ENCODE data around the gene IDUA.
"Not testable (repeated sequence)": the region's sequence is repeated elsewhere in the genome, so short reads cannot be mapped to it uniquely, and the experiment has no call there.

Gene IDUA

GRCh38 chr4:1052231-1052671 lies 65.4 kb downstream of the IDUA start:
- FAIRE-seq, result no peak

DNA sequence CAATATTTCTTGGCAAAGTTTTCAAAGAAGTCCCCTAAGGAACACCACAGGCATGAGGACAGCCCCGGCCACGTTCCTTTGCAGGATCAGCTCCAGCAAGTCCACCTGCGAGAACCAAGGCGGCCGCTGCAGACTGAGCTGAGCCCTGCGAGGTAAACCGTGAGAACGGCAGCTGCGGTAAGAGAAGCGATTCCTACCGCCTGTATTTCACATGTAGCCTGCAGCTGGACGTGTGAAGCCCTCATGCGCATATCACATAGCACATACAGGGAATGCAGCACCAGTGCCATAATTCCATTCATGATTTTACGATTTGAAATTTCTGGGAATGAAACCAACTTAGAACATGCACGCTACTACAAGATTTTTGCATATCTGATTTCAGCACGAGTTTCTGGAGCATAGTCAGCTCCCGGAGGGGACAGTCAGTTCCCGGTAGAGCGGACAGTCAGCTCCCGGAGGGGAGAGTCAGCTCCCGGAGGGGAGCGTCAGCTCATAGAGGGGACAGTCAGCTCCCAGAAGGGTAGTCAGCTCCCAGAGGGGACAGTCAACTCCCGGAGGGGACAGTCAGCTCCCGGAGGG lies 66.3 kb downstream of the IDUA start:
- DNase-seq (ENCODE audit: extremely low spot score, insufficient read length, low read depth) (no peak), FAIRE-seq (no peak)

More at GRCh38 chr4:1052231-1052671, 65.4 kb downstream of the IDUA start:
- no peak for DNase-seq (ENCODE audit: extremely low spot score, insufficient read length, low read depth)

DNA sequence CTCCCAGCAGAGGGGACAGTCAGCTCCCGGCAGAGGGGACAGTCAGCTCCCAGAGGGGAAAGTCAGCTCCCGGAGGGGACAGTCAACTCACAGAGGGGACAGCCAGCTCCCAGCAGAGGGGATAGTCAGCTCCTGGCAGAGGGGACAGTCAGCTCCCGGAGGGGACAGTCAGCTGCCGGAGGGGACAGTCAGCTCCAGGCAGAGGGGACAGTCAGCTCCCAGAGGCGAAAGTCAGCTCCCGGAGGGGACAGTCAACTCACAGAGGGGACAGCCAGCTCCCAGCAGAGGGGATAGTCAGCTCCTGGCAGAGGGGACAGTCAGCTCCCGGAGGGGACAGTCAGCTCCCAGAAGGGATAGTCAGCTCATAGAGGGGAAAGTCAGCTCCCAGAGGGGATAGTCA lies 67.0 kb downstream of the IDUA start:
- FAIRE-seq; DNase-seq (ENCODE audit: extremely low spot score, insufficient read length, low read depth): not testable (repeated sequence)
